Measurements from ENCODE around the gene TMEM114. TPM values are rescaled to one million over a fixed set of nuclear protein-coding genes. Genes with fewer than 3 reads are reported as not detected.

TMEM114 gene
- total and polyA plus RNA-seq, 2 experiments from 2014 or later = not detected

DNA sequence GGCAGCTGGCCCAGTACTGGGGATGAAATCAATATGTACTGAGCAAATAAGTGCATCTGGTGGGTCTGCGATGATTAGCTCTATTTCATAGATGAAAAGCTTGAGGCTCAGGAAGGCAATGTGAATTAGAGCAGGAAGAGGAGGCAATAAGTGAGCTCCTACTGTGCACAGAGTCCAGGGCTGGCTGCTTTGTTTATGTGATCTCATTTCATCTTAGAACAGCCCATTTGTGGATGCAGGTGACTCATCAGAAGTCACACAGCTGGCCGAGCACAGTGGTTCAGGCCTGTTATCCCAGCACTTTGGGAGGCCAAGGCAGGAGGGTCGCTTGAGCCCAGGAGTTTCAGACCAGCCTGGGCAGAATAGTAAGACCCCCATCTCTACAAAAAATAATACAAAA lies 7.1 kb downstream of the TMEM114 start:
- Histone ChIP-seq H4K20me1 (ENCODE audit: insufficient read depth) (no peaks in the 10 kb centered on the region), H3K79me2 (ENCODE audit: insufficient read depth) (no peaks in the 10 kb centered on the region), H3K36me3 (ENCODE audit: low read depth) (no peaks in the 10 kb centered on the region), H2AFZ (no peak overlapping the region), H3F3A (ENCODE audit: insufficient read depth) (no peaks in the 10 kb centered on the region), H3K4me1 (ENCODE audit: insufficient read depth) (no peaks in the 10 kb centered on the region), H3K9ac (no peak overlapping the region), H3K4me3 (no peak overlapping the region), H3K9me3 (ENCODE audit: low read depth) (no peaks in the 10 kb centered on the region), H3K9me2 (ENCODE audit: insufficient read depth) (no peaks in the 10 kb centered on the region), H3K27me3 (replicated peaks; ENCODE audit: insufficient read depth) (peaks cover 12% of the 10 kb centered on the region), H3K27ac (no peak overlapping the region), H3K4me2 (ENCODE audit: unreplicated experiment) (no peak overlapping the region)
- in situ Hi-C loops (cut with MboI) = no loop called here
- DNase-seq = peak; percentile 53
- TF ChIP-seq EZH2 (IDR thresholded peaks at IDR 0.05; ENCODE audit: insufficient read depth, poor library complexity, severe bottlenecking) = no peak
- no peak for TF ChIP-seq EZH2phosphoT487 (IDR thresholded peaks at IDR 0.05; ENCODE audit: insufficient read depth, low read depth)
- WGBS, 2 experiments (ENCODE audit: low coverage in 1 of 2, low lambda C conversion rate in 2 of 2, missing lambda C conversion rate in 2 of 2) = 26 to 28% methylated on average over 3 of the region's 3 CpGs

GRCh38 chr16:8581831-8582580 lies 8.3 kb downstream of the TMEM114 start:
- TF ChIP-seq EZH2phosphoT487 (IDR thresholded peaks at IDR 0.05; ENCODE audit: insufficient read depth, low read depth) = no peak
- no peak for TF ChIP-seq EZH2 (IDR thresholded peaks at IDR 0.05; ENCODE audit: insufficient read depth, poor library complexity, severe bottlenecking)
- H3K9me2 ChIP-seq (ENCODE audit: insufficient read depth) = no peaks in the 10 kb centered on the region
- no peak overlapping the region for H3K4me2 ChIP-seq (ENCODE audit: unreplicated experiment)
- H3K4me1 ChIP-seq (ENCODE audit: insufficient read depth) = no peaks in the 10 kb centered on the region
- H3F3A ChIP-seq (ENCODE audit: insufficient read depth) = no peaks in the 10 kb centered on the region
- H2AFZ ChIP-seq = no peak overlapping the region
- H3K9ac ChIP-seq = no peak overlapping the region
- in situ Hi-C loops (cut with MboI) = no loop called here
- H3K27me3 ChIP-seq (replicated peaks; ENCODE audit: insufficient read depth) = peaks cover under 1% of the 10 kb centered on the region; the same call in 1 of the 2 replicates
- DNase-seq = no peak
- no peaks in the 10 kb centered on the region for H3K79me2 ChIP-seq (ENCODE audit: insufficient read depth)
- H3K4me3 ChIP-seq = no peak overlapping the region
- WGBS, 2 experiments (ENCODE audit: low coverage in 1 of 2, low lambda C conversion rate in 2 of 2, missing lambda C conversion rate in 2 of 2) = 15 to 20% methylated on average over 6 of the region's 6 CpGs
- H3K9me3 ChIP-seq (ENCODE audit: low read depth) = no peaks in the 10 kb centered on the region
- H3K36me3 ChIP-seq (ENCODE audit: low read depth) = no peaks in the 10 kb centered on the region
- H3K27ac ChIP-seq = no peak overlapping the region
- no peaks in the 10 kb centered on the region for H4K20me1 ChIP-seq (ENCODE audit: insufficient read depth)

DNA sequence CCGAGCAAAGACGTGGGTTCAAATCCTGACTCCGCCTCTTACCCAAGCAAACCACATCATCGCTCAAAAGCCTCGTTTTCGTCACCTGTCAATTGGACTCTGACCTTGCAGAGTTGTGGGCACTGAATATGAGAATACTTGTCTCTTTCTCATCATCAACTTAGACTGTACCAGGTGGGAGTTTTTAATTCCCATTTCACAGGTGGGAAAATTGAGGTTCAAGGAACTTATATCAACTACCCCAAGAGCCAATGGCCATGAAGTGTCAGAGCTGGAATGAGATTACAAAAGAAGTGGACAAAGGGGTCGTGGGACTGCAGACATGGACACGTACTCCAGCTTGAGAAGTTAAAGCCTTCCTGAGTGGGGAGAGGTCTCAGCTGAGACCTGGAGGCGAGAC lies 10.8 kb downstream of the TMEM114 start:
- Histone ChIP-seq H3K27ac (no peak overlapping the region), H2AFZ (no peak overlapping the region), H3K9me3 (ENCODE audit: low read depth) (no peaks in the 10 kb centered on the region), H3K4me3 (no peak overlapping the region), H3K9ac (no peak overlapping the region), H3K36me3 (ENCODE audit: low read depth) (no peaks in the 10 kb centered on the region), H3K4me1 (ENCODE audit: insufficient read depth) (no peaks in the 10 kb centered on the region), H3F3A (ENCODE audit: insufficient read depth) (no peaks in the 10 kb centered on the region), H3K79me2 (ENCODE audit: insufficient read depth) (no peaks in the 10 kb centered on the region), H4K20me1 (ENCODE audit: insufficient read depth) (no peaks in the 10 kb centered on the region), H3K4me2 (ENCODE audit: unreplicated experiment) (no peak overlapping the region), H3K27me3 (replicated peaks; ENCODE audit: insufficient read depth) (peaks cover 20% of the 10 kb centered on the region), H3K9me2 (ENCODE audit: insufficient read depth) (no peaks in the 10 kb centered on the region)
- no peak for DNase-seq
- TF ChIP-seq EZH2 (IDR thresholded peaks at IDR 0.05; ENCODE audit: insufficient read depth, poor library complexity, severe bottlenecking) = no peak
- no peak for TF ChIP-seq EZH2phosphoT487 (IDR thresholded peaks at IDR 0.05; ENCODE audit: insufficient read depth, low read depth)
- 58 to 63% methylated on average over 9 of the region's 9 CpGs for WGBS, 2 experiments (ENCODE audit: low coverage in 1 of 2, low lambda C conversion rate in 2 of 2, missing lambda C conversion rate in 2 of 2)
- in situ Hi-C loops (cut with MboI) = loop anchor here (10.0 kb wide), 1 partner anchor 215 kb away; the partner anchor contains the start of genes PMM2 and TMEM186

DNA sequence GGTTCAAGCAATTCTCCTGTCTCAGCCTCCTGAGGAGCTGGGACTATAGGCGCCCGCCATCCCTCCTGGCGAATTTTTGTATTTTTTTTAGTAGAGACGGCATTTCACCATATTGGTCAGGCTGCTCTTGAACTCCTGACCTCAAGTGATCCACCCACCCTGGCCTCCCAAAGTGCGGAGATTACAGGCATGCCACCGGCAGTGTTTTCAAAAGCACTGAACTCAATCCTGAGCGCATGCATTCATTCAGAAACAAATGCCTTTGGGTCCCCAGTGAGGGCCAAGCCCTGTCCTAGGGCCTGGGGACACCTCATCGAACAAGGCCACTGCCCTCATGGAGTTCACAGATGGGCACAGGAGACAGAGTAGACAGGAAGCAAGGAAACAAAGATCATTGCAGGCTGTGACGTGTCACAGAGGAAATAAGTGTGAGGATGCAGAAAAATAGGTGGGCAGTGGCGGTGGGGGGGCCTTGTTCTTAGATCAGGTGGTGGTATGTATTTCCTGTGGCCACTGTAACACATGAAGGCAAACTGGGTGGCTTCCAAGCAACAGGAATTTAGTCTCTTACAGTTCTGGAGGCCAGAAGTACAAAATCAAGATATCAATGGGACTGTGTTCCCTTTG lies 12.5 kb downstream of the TMEM114 start:
- Histone ChIP-seq H3F3A (ENCODE audit: insufficient read depth) (no peaks in the 10 kb centered on the region), H3K4me1 (ENCODE audit: insufficient read depth) (0 out of 2 replicates have a peak, but pooled peaks cover 4% of the 10 kb centered on the region), H3K4me2 (ENCODE audit: unreplicated experiment) (no peak overlapping the region), H3K79me2 (ENCODE audit: insufficient read depth) (no peaks in the 10 kb centered on the region), H4K20me1 (ENCODE audit: insufficient read depth) (no peaks in the 10 kb centered on the region), H3K9me3 (ENCODE audit: low read depth) (no peaks in the 10 kb centered on the region), H3K9me2 (ENCODE audit: insufficient read depth) (no peaks in the 10 kb centered on the region), H3K4me3 (no peak overlapping the region), H3K9ac (no peak overlapping the region), H3K27me3 (replicated peaks; ENCODE audit: insufficient read depth) (peaks cover 28% of the 10 kb centered on the region), H3K27ac (no peak overlapping the region), H3K36me3 (ENCODE audit: low read depth) (no peaks in the 10 kb centered on the region), H2AFZ (no peak overlapping the region)
- no peak for DNase-seq
- no peak for TF ChIP-seq EZH2 (IDR thresholded peaks at IDR 0.05; ENCODE audit: insufficient read depth, poor library complexity, severe bottlenecking)
- TF ChIP-seq EZH2phosphoT487 (IDR thresholded peaks at IDR 0.05; ENCODE audit: insufficient read depth, low read depth) = no peak
- 50 to 55% methylated on average over 9 to 10 of the region's 10 CpGs for WGBS, 2 experiments (ENCODE audit: low coverage in 1 of 2, low lambda C conversion rate in 2 of 2, missing lambda C conversion rate in 2 of 2)
- in situ Hi-C loops (cut with MboI) = loop anchor here (10.0 kb wide), 1 partner anchor 217 kb away; the partner anchor contains the start of genes PMM2 and TMEM186
